IPS-18c (cell line): ENCODE data around the gene C10orf90.
"Not testable (repeated sequence)": the region's sequence is repeated elsewhere in the genome, so short reads cannot be mapped to it uniquely, and the experiment has no call there.

Source experiments
- H3K4me3 ChIP-seq: 2 replicates; pipeline ENCODE4 v1.7.0; 2013; ENCODE audit warnings: low read depth, mild to moderate bottlenecking, low read length, moderate library complexity; ENCODE audit not compliant: insufficient read depth
- H3K9me3 ChIP-seq: one replicate; pipeline ENCODE4 v1.6.1; 2013; ENCODE audit warnings: mild to moderate bottlenecking, low read length, moderate library complexity; ENCODE audit not compliant: control insufficient read depth, insufficient read depth

C10orf90 gene

GRCh38 chr10:126391192-126391885, 279.2 kb downstream of the C10orf90 start:
- H3K4me3 ChIP-seq = no peak overlapping the region
- peaks cover 2% of the 10 kb centered on the region for H3K9me3 ChIP-seq

GRCh38 chr10:126390324-126390723, 280.2 kb downstream of the C10orf90 start:
- Histone ChIP-seq H3K9me3 (peaks cover 2% of the 10 kb centered on the region), H3K4me3 (no peak overlapping the region)

- Histone ChIP-seq H3K9me3 (peaks cover 2% of the 10 kb centered on the region), H3K4me3 (peak within 1 kb of the TSS; percentile 61)
These were observed 282.3 kb downstream of the C10orf90 start, which contains the start of gene ADAM12 for GRCh38 chr10:126387931-126388911. ADAM12 (minus strand) TSS chr10:126388477; CDS start chr10:126388145, 332 bp downstream.

- Histone ChIP-seq H3K9me3 (no peaks in the 10 kb centered on the region), H3K4me3 (peak overlapping the region; percentile 61)
These were observed 283.2 kb downstream of the C10orf90 start for GRCh38 chr10:126387041-126387921.

- H3K4me3 ChIP-seq = no peak overlapping the region
- H3K9me3 ChIP-seq = no peaks in the 10 kb centered on the region
These were observed 286.1 kb downstream of the C10orf90 start for GRCh38 chr10:126384269-126384873.

- Histone ChIP-seq H3K9me3 (no peaks in the 10 kb centered on the region), H3K4me3 (no peak overlapping the region)
These were observed 290.0 kb downstream of the C10orf90 start for GRCh38 chr10:126380352-126381076.

GRCh38 chr10:126379166-126379565, 291.3 kb downstream of the C10orf90 start:
- not testable (repeated sequence) for H3K4me3 ChIP-seq, H3K9me3 ChIP-seq

- Histone ChIP-seq H3K9me3 (no peaks in the 10 kb centered on the region), H3K4me3 (no peak overlapping the region)
These were observed 293.5 kb downstream of the C10orf90 start for GRCh38 chr10:126376956-126377355.

GRCh38 chr10:126375926-126376554, 294.5 kb downstream of the C10orf90 start:
- Histone ChIP-seq H3K9me3 (no peaks in the 10 kb centered on the region), H3K4me3 (no peak overlapping the region)

- Histone ChIP-seq H3K9me3 (no peaks in the 10 kb centered on the region), H3K4me3 (no peak overlapping the region)
These were observed 295.2 kb downstream of the C10orf90 start for GRCh38 chr10:126375299-126375698.
